ENCODE results near the gene ANKRD53.

DNA sequence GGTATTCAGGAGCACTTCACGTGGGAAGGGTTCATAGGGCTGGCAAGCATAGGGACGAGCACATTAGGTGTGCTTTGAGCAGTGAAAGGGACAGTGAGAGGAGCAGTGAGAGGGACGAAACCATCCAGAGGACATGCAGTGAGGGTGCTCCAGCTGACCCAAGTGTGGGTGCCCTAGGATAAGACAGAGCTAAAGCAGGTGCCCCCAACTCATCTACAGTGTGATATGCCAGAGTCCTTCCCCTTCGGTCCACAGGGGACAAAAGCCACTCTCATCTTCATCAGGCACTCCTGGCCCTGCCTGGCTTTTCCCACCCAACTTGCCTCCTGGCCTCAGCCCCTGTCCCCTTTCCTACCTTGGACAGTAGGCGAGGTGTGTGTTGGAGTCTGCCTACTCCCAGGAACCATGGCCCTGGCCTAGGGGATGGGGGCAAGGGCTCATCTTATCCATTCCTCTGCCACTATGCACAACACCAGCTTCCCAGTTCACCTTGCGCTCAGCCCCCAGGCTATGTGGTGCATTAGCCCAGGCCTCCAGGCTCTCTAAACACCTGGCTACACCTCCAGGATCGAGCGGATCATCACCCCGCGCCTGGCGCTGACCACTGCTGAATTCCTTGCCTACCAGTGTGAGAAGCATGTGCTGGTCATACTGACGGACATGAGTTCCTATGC, 16.1 kb upstream of the ANKRD53 start:
- TF ChIP-seq CTCF (IDR thresholded peaks at IDR 0.05) (no peak), POLR2A (IDR thresholded peaks at IDR 0.05) (no peak)

All from uterus (tissue), 2 donors.